Measurements from ENCODE around the gene ZNF569.
"Not testable (repeated sequence)": the region's sequence is repeated elsewhere in the genome, so short reads cannot be mapped to it uniquely, and the experiment has no call there.

ZNF569 gene

DNA sequence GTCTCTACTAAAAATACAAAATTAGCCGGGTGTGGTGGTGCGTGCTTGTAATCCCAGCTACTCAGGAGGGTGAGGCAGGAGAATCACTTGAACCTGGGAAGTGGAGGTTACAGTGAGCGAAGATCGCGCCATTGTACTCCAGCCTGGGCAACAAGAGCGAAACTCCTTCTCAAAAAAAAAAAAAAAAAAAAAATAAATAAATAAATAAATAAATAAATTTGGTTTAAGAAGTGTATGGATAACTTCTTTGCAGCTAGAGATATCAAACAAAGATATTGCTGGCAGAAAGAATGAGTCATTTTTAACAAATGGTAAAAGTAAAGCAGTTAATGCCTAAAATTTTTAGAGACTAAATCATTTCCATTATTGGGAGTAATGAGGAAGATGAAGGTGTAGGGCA lies 75.8 kb downstream of the ZNF569 start:
- DNase-seq = not testable (repeated sequence)

DNA sequence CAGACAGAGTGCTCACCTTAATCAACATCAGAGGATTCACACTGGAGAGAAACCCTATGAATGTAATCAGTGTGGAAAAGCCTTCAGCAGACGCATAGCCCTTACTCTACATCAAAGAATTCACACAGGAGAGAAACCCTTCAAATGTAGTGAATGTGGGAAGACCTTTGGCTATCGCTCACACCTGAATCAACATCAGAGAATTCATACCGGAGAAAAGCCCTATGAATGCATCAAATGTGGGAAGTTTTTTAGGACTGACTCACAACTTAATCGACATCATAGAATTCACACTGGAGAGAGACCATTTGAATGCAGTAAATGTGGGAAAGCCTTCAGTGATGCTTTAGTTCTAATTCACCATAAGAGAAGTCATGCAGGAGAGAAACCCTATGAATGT lies 78.0 kb downstream of the ZNF569 start:
- DNase-seq = no peak

DNA sequence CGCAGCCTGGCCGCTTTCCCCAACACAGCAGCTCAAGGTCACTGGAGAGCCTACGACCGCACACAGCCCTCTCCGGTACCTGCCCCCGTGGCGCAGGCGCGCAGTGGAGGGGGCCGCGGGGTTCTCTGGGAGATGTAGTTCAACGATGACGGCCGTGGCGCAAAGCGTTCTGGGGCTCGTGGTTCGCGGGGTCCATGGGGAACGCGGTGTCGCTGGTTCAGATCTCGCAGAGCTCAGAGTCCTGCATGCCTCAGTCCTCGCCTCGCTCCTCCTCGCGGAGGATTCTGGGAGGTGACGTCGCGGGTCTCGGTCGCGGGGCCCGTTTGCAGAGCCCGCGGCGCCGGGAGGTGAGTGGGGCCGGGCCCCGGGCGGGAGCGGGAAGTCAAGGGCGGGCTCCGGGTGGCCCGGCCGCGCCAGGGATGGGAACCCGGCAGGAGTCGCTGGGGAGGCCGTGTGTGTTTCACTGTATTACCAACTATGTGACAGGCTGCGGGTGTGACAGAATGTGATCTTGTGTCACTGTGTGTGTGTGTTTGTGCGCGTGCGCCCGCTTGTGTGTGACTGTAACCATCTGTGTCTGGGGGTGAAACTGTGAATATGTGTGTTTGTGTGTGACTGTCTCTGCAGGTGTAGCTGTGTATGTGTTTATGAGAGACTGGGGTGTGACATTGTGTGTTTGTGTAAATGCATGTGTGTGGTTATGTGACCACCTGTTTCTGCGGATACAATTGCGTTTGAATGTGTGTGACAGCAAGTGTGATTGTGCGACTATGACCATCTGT lies 96.2 kb downstream of the ZNF569 start, which contains the start of gene ZNF527:
Gene ZNF527 (plus strand): TSS at position 220 of the 782 bp plus-strand sequence. CDS start 3,100 bp downstream, outside the sequence.
- DNase-seq = peak; percentile 98

GRCh38 chr19:37370386-37370879 lies 96.8 kb downstream of the ZNF569 start:
- DNase-seq = not testable (repeated sequence)

DNA sequence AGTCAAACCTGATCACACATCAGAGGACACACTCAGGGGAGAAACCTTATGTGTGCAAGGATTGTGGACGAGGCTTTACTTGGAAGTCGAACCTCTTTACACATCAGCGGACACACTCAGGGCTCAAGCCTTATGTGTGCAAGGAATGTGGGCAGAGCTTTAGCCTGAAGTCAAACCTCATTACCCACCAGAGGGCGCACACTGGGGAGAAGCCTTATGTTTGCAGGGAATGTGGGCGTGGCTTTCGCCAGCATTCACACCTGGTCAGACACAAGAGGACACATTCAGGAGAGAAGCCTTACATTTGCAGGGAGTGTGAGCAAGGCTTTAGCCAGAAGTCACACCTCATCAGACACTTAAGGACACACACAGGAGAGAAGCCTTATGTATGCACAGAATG lies 104.5 kb downstream of the ZNF569 start:
- DNase-seq = no peak

DNA sequence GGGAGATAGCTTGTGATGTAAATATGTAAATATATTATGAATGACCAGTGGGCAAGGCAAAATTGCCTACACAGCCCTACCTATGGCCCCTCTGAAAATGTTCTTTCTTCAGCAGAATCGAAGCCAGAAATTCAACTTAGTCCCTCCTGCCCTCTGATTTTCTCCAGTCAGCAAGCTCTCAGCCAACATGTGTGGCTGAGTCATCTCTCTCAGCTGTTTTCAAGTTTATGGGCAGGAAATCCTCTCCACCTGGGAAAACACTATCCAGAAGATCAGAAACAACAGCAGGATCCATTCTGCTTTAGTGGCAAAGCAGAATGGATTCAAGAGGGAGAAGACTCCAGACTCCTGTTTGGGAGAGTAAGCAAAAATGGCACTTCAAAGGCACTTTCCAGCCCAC lies 105.2 kb downstream of the ZNF569 start:
- DNase-seq = peak; percentile 33
